ENCODE results near the gene ZPLD1.

GRCh38 chr3:102497571-102497970, 62.8 kb downstream of the ZPLD1 start:
- TF ChIP-seq CTCF (IDR thresholded peaks at IDR 0.05) (no peak), POLR2A (IDR thresholded peaks at IDR 0.05) (no peak)

All from esophagus squamous epithelium (tissue), 4 donors.